ENCODE results near the gene MAP3K5. TPM values are rescaled to one million over a fixed set of nuclear protein-coding genes. Genes with fewer than 3 reads are reported as not detected.

Gene MAP3K5
- total and polyA plus RNA-seq, 3 donors from 2014 or later, result 21.3 to 55.3 (median 46.1) TPM

GRCh38 chr6:136728033-136728939 lies 64.0 kb downstream of the MAP3K5 start:
- H3K4me1 ChIP-seq, result no peaks in the 10 kb centered on the region
- no peaks in the 10 kb centered on the region for H3K27me3 ChIP-seq
- no peak for TF ChIP-seq CTCF (IDR thresholded peaks at IDR 0.05)
- no peak for TF ChIP-seq POLR2A (IDR thresholded peaks at IDR 0.05)
- H3K27ac ChIP-seq, result no peak overlapping the region
- H3K9me3 ChIP-seq, result no peaks in the 10 kb centered on the region
- no peak overlapping the region for H3K4me3 ChIP-seq
- no peak for DNase-seq
- intact Hi-C loops (cut with DNase I; ENCODE audit: low total_unique reads), result no loop called here
- 86 to 90% methylated on average over 2 of the region's 2 CpGs for WGBS, 2 donors
- no peaks in the 10 kb centered on the region for H3K36me3 ChIP-seq (ENCODE audit: low read depth, missing control alignments)

- Histone ChIP-seq H3K4me3 (no peak overlapping the region), H3K27ac (no peak overlapping the region), H3K9me3 (no peaks in the 10 kb centered on the region), H3K4me1 (no peaks in the 10 kb centered on the region), H3K27me3 (no peaks in the 10 kb centered on the region), H3K36me3 (ENCODE audit: low read depth, missing control alignments) (no peaks in the 10 kb centered on the region)
- no peak for DNase-seq
- intact Hi-C loops (cut with DNase I; ENCODE audit: low total_unique reads), result no loop called here
- whole genome bisulfite sequencing, 2 donors, result 95% methylated on average over 3 of the region's 3 CpGs
- TF ChIP-seq POLR2A (IDR thresholded peaks at IDR 0.05), result no peak
- no peak for TF ChIP-seq CTCF (IDR thresholded peaks at IDR 0.05)
Measured at GRCh38 chr6:136726837-136727557, 65.3 kb downstream of the MAP3K5 start.

- no peak overlapping the region for H3K27ac ChIP-seq
- H3K9me3 ChIP-seq, result no peaks in the 10 kb centered on the region
- no peaks in the 10 kb centered on the region for H3K27me3 ChIP-seq
- DNase-seq, result no peak
- TF ChIP-seq CTCF (IDR thresholded peaks at IDR 0.05), result no peak
- no peak for TF ChIP-seq POLR2A (IDR thresholded peaks at IDR 0.05)
- H3K4me3 ChIP-seq, result no peak overlapping the region
- no peaks in the 10 kb centered on the region for H3K36me3 ChIP-seq (ENCODE audit: low read depth, missing control alignments)
- H3K4me1 ChIP-seq, result no peaks in the 10 kb centered on the region
- intact Hi-C loops (cut with DNase I; ENCODE audit: low total_unique reads), result no loop called here
- WGBS, 2 donors, result 94 to 97% methylated on average over 4 of the region's 4 CpGs
Measured at GRCh38 chr6:136725124-136725523, 67.2 kb downstream of the MAP3K5 start.

- TF ChIP-seq POLR2A (IDR thresholded peaks at IDR 0.05), result no peak
- no peak for TF ChIP-seq CTCF (IDR thresholded peaks at IDR 0.05)
- Histone ChIP-seq H3K9me3 (no peaks in the 10 kb centered on the region), H3K36me3 (ENCODE audit: low read depth, missing control alignments) (no peaks in the 10 kb centered on the region), H3K4me3 (no peak overlapping the region), H3K4me1 (no peaks in the 10 kb centered on the region), H3K27ac (no peak overlapping the region), H3K27me3 (no peaks in the 10 kb centered on the region)
- intact Hi-C loops (cut with DNase I; ENCODE audit: low total_unique reads), result no loop called here
- WGBS, 2 donors, result 19 to 43% methylated on average over 1 of the region's 1 CpG
- no peak for DNase-seq
Measured at GRCh38 chr6:136723780-136724179, 68.5 kb downstream of the MAP3K5 start.
